Measurements from ENCODE around the gene YIPF3.

YIPF3 gene

GRCh38 chr6:43532201-43532600, 15.5 kb upstream of the YIPF3 start:
- TF ChIP-seq, protein P1, sequence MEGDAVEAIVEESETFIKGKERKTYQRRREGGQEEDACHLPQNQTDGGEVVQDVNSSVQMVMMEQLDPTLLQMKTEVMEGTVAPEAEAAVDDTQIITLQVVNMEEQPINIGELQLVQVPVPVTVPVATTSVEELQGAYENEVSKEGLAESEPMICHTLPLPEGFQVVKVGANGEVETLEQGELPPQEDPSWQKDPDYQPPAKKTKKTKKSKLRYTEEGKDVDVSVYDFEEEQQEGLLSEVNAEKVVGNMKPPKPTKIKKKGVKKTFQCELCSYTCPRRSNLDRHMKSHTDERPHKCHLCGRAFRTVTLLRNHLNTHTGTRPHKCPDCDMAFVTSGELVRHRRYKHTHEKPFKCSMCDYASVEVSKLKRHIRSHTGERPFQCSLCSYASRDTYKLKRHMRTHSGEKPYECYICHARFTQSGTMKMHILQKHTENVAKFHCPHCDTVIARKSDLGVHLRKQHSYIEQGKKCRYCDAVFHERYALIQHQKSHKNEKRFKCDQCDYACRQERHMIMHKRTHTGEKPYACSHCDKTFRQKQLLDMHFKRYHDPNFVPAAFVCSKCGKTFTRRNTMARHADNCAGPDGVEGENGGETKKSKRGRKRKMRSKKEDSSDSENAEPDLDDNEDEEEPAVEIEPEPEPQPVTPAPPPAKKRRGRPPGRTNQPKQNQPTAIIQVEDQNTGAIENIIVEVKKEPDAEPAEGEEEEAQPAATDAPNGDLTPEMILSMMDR (IDR thresholded peaks at IDR 0.05; ENCODE audit: extremely low read depth, missing control alignments) = no peak
- DNase-seq (ENCODE audit: low spot score) = no peak

- no peak for DNase-seq (ENCODE audit: low spot score)
- TF ChIP-seq, protein P1 (IDR thresholded peaks at IDR 0.05; ENCODE audit: extremely low read depth, missing control alignments) = no peak
These were observed 7.8 kb upstream of the YIPF3 start for GRCh38 chr6:43524483-43524961.

- no peak for DNase-seq (ENCODE audit: low spot score)
- TF ChIP-seq, protein P1 (IDR thresholded peaks at IDR 0.05; ENCODE audit: extremely low read depth, missing control alignments) = no peak
These were observed 6.6 kb upstream of the YIPF3 start for GRCh38 chr6:43523284-43523683.

- DNase-seq (ENCODE audit: low spot score) = no peak
- TF ChIP-seq, protein P1 (IDR thresholded peaks at IDR 0.05; ENCODE audit: extremely low read depth, missing control alignments) = no peak
These were observed 6.0 kb upstream of the YIPF3 start for GRCh38 chr6:43522547-43523261.

GRCh38 chr6:43521836-43522235, 5.1 kb upstream of the YIPF3 start:
- TF ChIP-seq, protein P1 (IDR thresholded peaks at IDR 0.05; ENCODE audit: extremely low read depth, missing control alignments) = no peak
- no peak for DNase-seq (ENCODE audit: low spot score)

DNA sequence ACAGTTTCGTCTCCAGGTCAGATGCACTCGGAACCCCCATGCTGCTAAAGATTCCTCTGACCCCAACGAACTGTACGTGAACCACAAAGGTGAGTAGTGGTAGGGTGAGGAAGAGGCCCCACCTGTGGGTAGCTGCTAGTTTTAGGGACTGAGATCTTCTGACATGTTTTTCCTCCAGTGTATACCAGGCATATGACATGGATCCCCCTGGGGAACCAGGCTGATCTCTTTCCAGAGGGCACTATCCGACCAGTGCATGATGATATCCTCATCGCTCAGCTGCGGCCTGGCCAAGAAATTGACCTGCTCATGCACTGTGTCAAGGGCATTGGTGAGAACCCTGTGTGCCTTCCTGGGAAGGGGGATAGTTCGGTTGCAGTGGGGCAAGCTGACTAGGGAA, 3.4 kb upstream of the YIPF3 start:
- no peak for DNase-seq (ENCODE audit: low spot score)
- TF ChIP-seq, protein P1 (IDR thresholded peaks at IDR 0.05; ENCODE audit: extremely low read depth, missing control alignments) = no peak

GRCh38 chr6:43517505-43518357, 1.0 kb upstream of the YIPF3 start:
- DNase-seq (ENCODE audit: low spot score) = no peak

More at GRCh38 chr6:43517505-43518357, 1.0 kb upstream of the YIPF3 start:
- TF ChIP-seq, protein P1 (IDR thresholded peaks at IDR 0.05; ENCODE audit: extremely low read depth, missing control alignments) = no peak

All from GM20000 (cell line).